HCT116 (cell line): ENCODE data around the gene ACSF2. TPM values are rescaled to one million over a fixed set of nuclear protein-coding genes. Genes with fewer than 3 reads are reported as not detected.

ENCODE experiments used
- ATAC-seq: fragments of 200-7000 bp; cut with Tn5 transposase; 2 replicates; pipeline ENCODE4 v1.9.1; 2020; ENCODE audit warnings: mild to moderate bottlenecking, moderate library complexity
- BruUV-seq: library from RNA; stranded (reverse); fragments of 400-500 nt; replicated peaks from 2 replicates; lab custom pipeline; 2021; lab: Mats Ljungman, UMichigan
- CTCF ChIA-PET: fragments of 300-600 bp; sonication (Branson Sonifier 250); formaldehyde crosslinking; loops from one replicate; lab custom pipeline; 2021; ENCODE audit warnings: antibody characterized with exemption; lab: Charles Lee
- POLR2A ChIA-PET: fragments of 300-600, 350-600 bp; sonication (Branson Sonifier 250); formaldehyde crosslinking; loops from one replicate; lab custom pipeline; 2021; ENCODE audit warnings: antibody characterized with exemption; lab: Charles Lee
- RAD21 ChIA-PET, 2 experiments: fragments of 300-600 bp; sonication (Branson Sonifier 250); formaldehyde crosslinking; loops; one replicate each; lab custom pipeline; 2023; ENCODE audit warnings: low total read pairs in 2 of 2; ENCODE audit not compliant: uncharacterized antibody in 2 of 2, unreplicated experiment in 2 of 2, low non-redundant PET in 1 of 2; lab: Charles Lee
- DNase-seq: peaks from one replicate; pipeline ENCODE4 v3.0.0-alpha.2; 2010; ENCODE audit warnings: low read depth, low spot score
- H2AFZ ChIP-seq: fragments of 200-600 bp; shearing (Covaris generic), sonication (generic); 2 replicates; pipeline ENCODE4 v1.6.1; 2017; ENCODE audit warnings: low read depth, mixed run types, mixed read lengths, antibody characterized with exemption, low read length; ENCODE audit not compliant: poor library complexity, severe bottlenecking
- H3K27ac ChIP-seq: 2 replicates; pipeline ENCODE4 v1.5.1; 2012; ENCODE audit warnings: low read depth, low read length
- H3K27me3 ChIP-seq: fragments of 200-600 bp; sonication (generic); 2 replicates; pipeline ENCODE4 v1.6.1; 2016; ENCODE audit warnings: mixed run types, low read length, mixed read lengths; ENCODE audit not compliant: insufficient read depth
- H3K36me3 ChIP-seq, 2 experiments: fragments of 200-500 bp in 1 of 2; fragments of 200-600 bp in 1 of 2; sonication (Bioruptor generic) in 1 of 2; sonication (generic) in 1 of 2; 2 replicates each; pipeline versions ENCODE4 v1.5.1 to v1.6.1; 2014 to 2016; ENCODE audit warnings: low read length in 2 of 2, inconsistent platforms in 1 of 2, mixed read lengths in 1 of 2, mixed run types in 1 of 2; ENCODE audit not compliant: insufficient read depth in 2 of 2, control insufficient read depth in 1 of 2
- H3K4me1 ChIP-seq, 2 experiments: fragments of 200-600 bp in 1 of 2; sonication (generic) in 1 of 2; 2 replicates each; pipeline versions ENCODE4 v1.5.1 to v1.6.1; 2012 to 2017; ENCODE audit warnings: low read length in 2 of 2, inconsistent platforms in 1 of 2, mild to moderate bottlenecking in 1 of 2, mixed read lengths in 1 of 2, mixed run types in 1 of 2, moderate library complexity in 1 of 2; ENCODE audit not compliant: insufficient read depth in 2 of 2, control insufficient read depth in 1 of 2
- H3K4me2 ChIP-seq: fragments of 200-600 bp; sonication (generic); 2 replicates; pipeline ENCODE4 v1.6.1; 2017; ENCODE audit warnings: mixed run types, low read length, mixed read lengths
- H3K4me3 ChIP-seq, 2 experiments: fragments of 200-600 bp in 1 of 2; sonication (generic) in 1 of 2; replicated peaks in 1 of 2; 2 replicates each; pipeline ENCODE4 v1.5.1; 2011 to 2016; ENCODE audit warnings: low read length in 2 of 2, control low read depth in 1 of 2, low read depth in 1 of 2, mild to moderate bottlenecking in 1 of 2, mixed read lengths in 1 of 2, mixed run types in 1 of 2
- H3K79me2 ChIP-seq: fragments of 200-600 bp; sonication (generic); 2 replicates; pipeline ENCODE4 v1.6.1; 2017; ENCODE audit warnings: mild to moderate bottlenecking, mixed run types, low read length, moderate library complexity, mixed read lengths; ENCODE audit not compliant: insufficient read depth
- H3K9ac ChIP-seq: fragments of 200-600 bp; sonication (generic); 2 replicates; pipeline ENCODE4 v1.6.1; 2016; ENCODE audit warnings: low read length, mixed read lengths
- H3K9me2 ChIP-seq: fragments of 200-600 bp; sonication (generic), shearing (Covaris generic); 2 replicates; pipeline ENCODE4 v1.6.1; 2017; ENCODE audit warnings: mixed run types, mild to moderate bottlenecking, moderate library complexity; ENCODE audit not compliant: insufficient read depth
- H3K9me3 ChIP-seq, 2 experiments: fragments of 200-500 bp in 1 of 2; fragments of 200-600 bp in 1 of 2; sonication (Bioruptor generic) in 1 of 2; sonication (generic) in 1 of 2; 2 replicates each; pipeline ENCODE4 v1.6.1; 2014 to 2017; ENCODE audit warnings: low read length in 2 of 2, mixed read lengths in 2 of 2, inconsistent platforms in 1 of 2, low read depth in 1 of 2, mild to moderate bottlenecking in 1 of 2, mixed run types in 1 of 2, moderate library complexity in 1 of 2; ENCODE audit not compliant: control insufficient read depth in 1 of 2, insufficient read depth in 1 of 2
- H4K20me1 ChIP-seq: fragments of 200-600 bp; sonication (generic), shearing (Covaris generic); 2 replicates; pipeline ENCODE4 v1.6.1; 2017; ENCODE audit warnings: mixed run types, mild to moderate bottlenecking, moderate library complexity; ENCODE audit not compliant: insufficient read depth
- ATF3 ChIP-seq: IDR thresholded peaks from 2 replicates; pipeline ENCODE4 v1.6.1; 2012
- CBX3 ChIP-seq: IDR thresholded peaks from 2 replicates; pipeline ENCODE4 v1.6.1; 2012; ENCODE audit warnings: low read depth
- CEBPB ChIP-seq: IDR thresholded peaks from 2 replicates; pipeline ENCODE4 v1.6.1; 2012; ENCODE audit warnings: low read depth
- ELF1 ChIP-seq: IDR thresholded peaks from 2 replicates; pipeline ENCODE4 v1.6.1; 2012; ENCODE audit warnings: low read depth, borderline replicate concordance
- EZH2 ChIP-seq: fragments of 200-600 bp; sonication (generic); IDR thresholded peaks from 2 replicates; pipeline ENCODE4 v1.6.1; 2017; ENCODE audit warnings: antibody characterized with exemption, mixed run types
- EZH2phosphoT487 ChIP-seq: fragments of 200-600 bp; IDR thresholded peaks from 2 replicates; pipeline ENCODE4 v1.6.1; 2018; ENCODE audit warnings: antibody characterized with exemption, borderline replicate concordance
- FOSL1 ChIP-seq: IDR thresholded peaks from 2 replicates; pipeline ENCODE4 v1.6.1; 2012; ENCODE audit warnings: low read depth
- POLR2A ChIP-seq: IDR thresholded peaks from 2 replicates; pipeline ENCODE4 v1.7.0; 2011; ENCODE audit warnings: borderline replicate concordance; ENCODE audit not compliant: insufficient read depth, insufficient read length; ENCODE audit errors: extremely low read depth
- POLR2AphosphoS5 ChIP-seq: IDR thresholded peaks from 2 replicates; pipeline ENCODE4 v1.6.1; 2011; ENCODE audit warnings: mild to moderate bottlenecking, low read depth, low read length, moderate library complexity
- RAD21 ChIP-seq: IDR thresholded peaks from 2 replicates; pipeline ENCODE4 v1.6.1; 2012; ENCODE audit warnings: low read depth, mild to moderate bottlenecking
- SIN3A ChIP-seq: IDR thresholded peaks from 2 replicates; pipeline ENCODE4 v1.6.1; 2012; ENCODE audit warnings: low read depth
- TCF7L2 ChIP-seq: IDR thresholded peaks from 2 replicates; pipeline ENCODE4 v1.7.0; 2011; ENCODE audit warnings: borderline replicate concordance, inconsistent platforms; ENCODE audit not compliant: insufficient read depth, insufficient read length; ENCODE audit errors: extremely low read depth
- YY1 ChIP-seq: IDR thresholded peaks from 2 replicates; pipeline ENCODE4 v1.6.1; 2011; ENCODE audit warnings: low read length, low read depth, moderate library complexity, mild to moderate bottlenecking; ENCODE audit not compliant: insufficient replicate concordance; ENCODE audit errors: extremely low read depth
- ZFX ChIP-seq: fragments of 450-650 bp; IDR thresholded peaks from 2 replicates; pipeline ENCODE4 v1.6.1; 2017
- ZNF274 ChIP-seq: fragments of 200-500 bp; sonication (Bioruptor generic); IDR thresholded peaks from 2 replicates; pipeline ENCODE4 v1.6.1; 2014; ENCODE audit warnings: mild to moderate bottlenecking, low read depth, low read length, inconsistent platforms
- intact Hi-C: fragments of 100-400 bp; cut with micrococcal nuclease; formaldehyde crosslinking; loops from 2 replicates; pipeline ENCODE4 v1.10.0; 2022
- total RNA-seq: library from RNA; stranded (reverse); gene quantifications from one replicate; pipeline ENCODE4 v1.2.1, GENCODE V29; 2021; ENCODE audit not compliant: unreplicated experiment
- TF ChIP-seq, protein P1 (sequence below): IDR thresholded peaks from 2 replicates; pipeline ENCODE4 v1.6.1; 2011; ENCODE audit warnings: mild to moderate bottlenecking, low read length, moderate library complexity; ENCODE audit not compliant: insufficient replicate concordance; ENCODE audit errors: extremely low read depth
- TF ChIP-seq, protein P2 (sequence below), 3 experiments: fragments of 200-600 bp in 1 of 3; sonication (generic) in 1 of 3; IDR thresholded peaks in 2 of 3; conservative IDR thresholded peaks in 1 of 3; 2 replicates each; pipeline ENCODE4 v1.5.1; 2012 to 2017; ENCODE audit warnings: low read depth in 2 of 3, low read length in 2 of 3, antibody characterized with exemption in 1 of 3, borderline replicate concordance in 1 of 3, control low read depth in 1 of 3, mild to moderate bottlenecking in 1 of 3, mixed read lengths in 1 of 3, mixed run types in 1 of 3, moderate library complexity in 1 of 3; ENCODE audit not compliant: insufficient read depth in 1 of 3

Gene ACSF2
- total RNA-seq, 1 experiment from 2014 or later, result 52.4 TPM

- peaks cover 56 to 80% of the 10 kb centered on the region in 2 experiments for H3K36me3 ChIP-seq
- no peaks in the 10 kb centered on the region for H3K9me2 ChIP-seq
- no peak overlapping the region for H3K27ac ChIP-seq
- ChIA-PET POLR2A (interaction anchor here (1.4 to 1.7 kb wide), 4 partner anchors 9 to 20 kb away, joined by 3 to 6 read pairs (median 4); partner anchors contain the start of gene LRRC59), CTCF (interaction anchor here (2.0 kb wide), 1 partner anchor 15 kb away, joined by 11 read pairs; the partner anchor contains the start of gene LRRC59), RAD21 (no interaction called here)
- TF ChIP-seq ELF1, result no peak
- TF ChIP-seq ZFX, result no peak
- 0 out of 2 replicates have a peak, but pooled peaks have one; percentile 6 for TF ChIP-seq POLR2AphosphoS5
- 0 out of 2 replicates have a peak, but pooled peaks have one; percentile 18 for TF ChIP-seq CEBPB
- intact Hi-C loops, result no loop called here
- no peaks in the 10 kb centered on the region for H4K20me1 ChIP-seq
- no peak for ATAC-seq
- no peak overlapping the region for H3K9ac ChIP-seq
- no peak overlapping the region for H3K4me3 ChIP-seq
- H3K27me3 ChIP-seq, result no peaks in the 10 kb centered on the region
- H3K4me2 ChIP-seq, result no peak overlapping the region
- H3K9me3 ChIP-seq, result no peaks in the 10 kb centered on the region
- no peak for DNase-seq
- no peak overlapping the region for H2AFZ ChIP-seq
- no peaks in the 10 kb centered on the region for H3K4me1 ChIP-seq
- no TSS peak for BruUV-seq
- H3K79me2 ChIP-seq, result peaks cover 26% of the 10 kb centered on the region
Observed at GRCh38 chr17:50381920-50382319, 44.1 kb upstream of the ACSF2 start.

DNA sequence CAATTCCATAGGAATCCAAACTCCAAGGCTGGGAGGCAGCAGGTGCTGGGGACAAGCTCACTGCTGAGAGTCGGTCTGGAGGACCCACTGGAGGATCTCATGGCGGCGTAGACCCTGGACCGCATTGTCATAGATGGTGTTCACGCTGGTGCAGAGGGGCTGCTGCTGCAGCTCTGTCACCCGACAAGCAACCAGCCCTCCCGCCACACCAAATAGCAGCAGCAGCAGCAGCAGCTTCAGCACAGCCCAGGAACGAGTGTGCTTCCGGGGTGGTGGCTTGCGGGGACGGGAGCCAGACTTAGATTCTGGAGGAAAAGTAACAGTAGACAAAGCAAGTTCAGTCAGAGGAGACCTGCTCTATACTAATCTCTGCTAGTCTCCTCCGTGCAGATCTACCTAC, 43.1 kb upstream of the ACSF2 start:
- H3K9me2 ChIP-seq, result no peaks in the 10 kb centered on the region
- H3K4me3 ChIP-seq, result no peak overlapping the region
- DNase-seq (no peak), ATAC-seq (no peak)
- no peaks in the 10 kb centered on the region for H4K20me1 ChIP-seq
- H3K27me3 ChIP-seq, result no peaks in the 10 kb centered on the region
- no peak overlapping the region for H3K27ac ChIP-seq
- TF ChIP-seq YY1 (no peak), RAD21 (no peak), TCF7L2 (no peak), ELF1 (no peak), POLR2AphosphoS5 (no peak), EZH2 (no peak), POLR2A (no peak), ZNF274 (no peak), FOSL1 (no peak), ATF3 (no peak), SIN3A (no peak), CEBPB (no peak), EZH2phosphoT487 (no peak), CBX3 (no peak)
- TF ChIP-seq, protein P1, sequence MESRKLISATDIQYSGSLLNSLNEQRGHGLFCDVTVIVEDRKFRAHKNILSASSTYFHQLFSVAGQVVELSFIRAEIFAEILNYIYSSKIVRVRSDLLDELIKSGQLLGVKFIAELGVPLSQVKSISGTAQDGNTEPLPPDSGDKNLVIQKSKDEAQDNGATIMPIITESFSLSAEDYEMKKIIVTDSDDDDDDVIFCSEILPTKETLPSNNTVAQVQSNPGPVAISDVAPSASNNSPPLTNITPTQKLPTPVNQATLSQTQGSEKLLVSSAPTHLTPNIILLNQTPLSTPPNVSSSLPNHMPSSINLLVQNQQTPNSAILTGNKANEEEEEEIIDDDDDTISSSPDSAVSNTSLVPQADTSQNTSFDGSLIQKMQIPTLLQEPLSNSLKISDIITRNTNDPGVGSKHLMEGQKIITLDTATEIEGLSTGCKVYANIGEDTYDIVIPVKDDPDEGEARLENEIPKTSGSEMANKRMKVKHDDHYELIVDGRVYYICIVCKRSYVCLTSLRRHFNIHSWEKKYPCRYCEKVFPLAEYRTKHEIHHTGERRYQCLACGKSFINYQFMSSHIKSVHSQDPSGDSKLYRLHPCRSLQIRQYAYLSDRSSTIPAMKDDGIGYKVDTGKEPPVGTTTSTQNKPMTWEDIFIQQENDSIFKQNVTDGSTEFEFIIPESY, result no peak
- TF ChIP-seq, protein P2, sequence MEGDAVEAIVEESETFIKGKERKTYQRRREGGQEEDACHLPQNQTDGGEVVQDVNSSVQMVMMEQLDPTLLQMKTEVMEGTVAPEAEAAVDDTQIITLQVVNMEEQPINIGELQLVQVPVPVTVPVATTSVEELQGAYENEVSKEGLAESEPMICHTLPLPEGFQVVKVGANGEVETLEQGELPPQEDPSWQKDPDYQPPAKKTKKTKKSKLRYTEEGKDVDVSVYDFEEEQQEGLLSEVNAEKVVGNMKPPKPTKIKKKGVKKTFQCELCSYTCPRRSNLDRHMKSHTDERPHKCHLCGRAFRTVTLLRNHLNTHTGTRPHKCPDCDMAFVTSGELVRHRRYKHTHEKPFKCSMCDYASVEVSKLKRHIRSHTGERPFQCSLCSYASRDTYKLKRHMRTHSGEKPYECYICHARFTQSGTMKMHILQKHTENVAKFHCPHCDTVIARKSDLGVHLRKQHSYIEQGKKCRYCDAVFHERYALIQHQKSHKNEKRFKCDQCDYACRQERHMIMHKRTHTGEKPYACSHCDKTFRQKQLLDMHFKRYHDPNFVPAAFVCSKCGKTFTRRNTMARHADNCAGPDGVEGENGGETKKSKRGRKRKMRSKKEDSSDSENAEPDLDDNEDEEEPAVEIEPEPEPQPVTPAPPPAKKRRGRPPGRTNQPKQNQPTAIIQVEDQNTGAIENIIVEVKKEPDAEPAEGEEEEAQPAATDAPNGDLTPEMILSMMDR (IDR thresholded peaks at IDR 0.05 in 2 of 3, conservative IDR thresholded peaks at IDR 0.05 in 1 of 3; ENCODE audit: borderline replicate concordance in 1 of 3, insufficient read depth in 1 of 3, low read depth in 2 of 3, low read length in 2 of 3), result no peak
- POLR2A ChIA-PET, result interaction anchor here (1.4 to 1.5 kb wide), 2 partner anchors 13 to 21 kb away, joined by 3 read pairs; no protein-coding TSS in a partner anchor
- no peak overlapping the region for H3K4me2 ChIP-seq
- CTCF ChIA-PET, result no interaction called here
- no peaks in the 10 kb centered on the region for H3K9me3 ChIP-seq
- H2AFZ ChIP-seq, result no peak overlapping the region
- intact Hi-C loops, result no loop called here
- peaks cover 36% of the 10 kb centered on the region for H3K79me2 ChIP-seq
- H3K4me1 ChIP-seq, result no peaks in the 10 kb centered on the region
- peaks cover 66 to 90% of the 10 kb centered on the region in 2 experiments for H3K36me3 ChIP-seq
- RAD21 ChIA-PET, result no interaction called here
- no peak overlapping the region for H3K9ac ChIP-seq
- BruUV-seq, result no TSS peak
